ENCODE results near the gene MYH9. TPM values are rescaled to one million over a fixed set of nuclear protein-coding genes. Genes with fewer than 3 reads are reported as not detected.

Gene MYH9
- total and polyA plus RNA-seq, 2 experiments from 2014 or later = 58.4 to 233 TPM

DNA sequence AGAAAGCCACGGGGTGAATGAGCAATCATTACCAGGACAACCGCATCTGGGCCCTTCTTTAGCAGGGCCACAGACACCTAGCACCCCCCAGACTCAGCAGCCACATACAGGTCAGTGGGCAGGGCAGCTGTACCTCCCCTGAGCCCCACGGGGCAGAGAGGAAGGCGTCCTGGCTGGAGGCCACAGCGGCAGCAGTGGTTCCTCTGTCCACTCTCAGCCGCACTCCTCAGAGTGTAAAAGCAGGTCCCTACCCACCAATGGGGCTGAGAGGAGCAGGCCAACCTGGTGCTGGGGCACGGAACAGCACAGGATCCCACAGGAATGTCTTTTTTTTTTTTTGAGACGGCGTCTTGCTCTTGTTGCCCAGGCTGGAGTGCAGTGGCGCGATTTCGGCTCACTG is 69.3 kb downstream of the MYH9 start (continued):
- TF ChIP-seq, protein P1, sequence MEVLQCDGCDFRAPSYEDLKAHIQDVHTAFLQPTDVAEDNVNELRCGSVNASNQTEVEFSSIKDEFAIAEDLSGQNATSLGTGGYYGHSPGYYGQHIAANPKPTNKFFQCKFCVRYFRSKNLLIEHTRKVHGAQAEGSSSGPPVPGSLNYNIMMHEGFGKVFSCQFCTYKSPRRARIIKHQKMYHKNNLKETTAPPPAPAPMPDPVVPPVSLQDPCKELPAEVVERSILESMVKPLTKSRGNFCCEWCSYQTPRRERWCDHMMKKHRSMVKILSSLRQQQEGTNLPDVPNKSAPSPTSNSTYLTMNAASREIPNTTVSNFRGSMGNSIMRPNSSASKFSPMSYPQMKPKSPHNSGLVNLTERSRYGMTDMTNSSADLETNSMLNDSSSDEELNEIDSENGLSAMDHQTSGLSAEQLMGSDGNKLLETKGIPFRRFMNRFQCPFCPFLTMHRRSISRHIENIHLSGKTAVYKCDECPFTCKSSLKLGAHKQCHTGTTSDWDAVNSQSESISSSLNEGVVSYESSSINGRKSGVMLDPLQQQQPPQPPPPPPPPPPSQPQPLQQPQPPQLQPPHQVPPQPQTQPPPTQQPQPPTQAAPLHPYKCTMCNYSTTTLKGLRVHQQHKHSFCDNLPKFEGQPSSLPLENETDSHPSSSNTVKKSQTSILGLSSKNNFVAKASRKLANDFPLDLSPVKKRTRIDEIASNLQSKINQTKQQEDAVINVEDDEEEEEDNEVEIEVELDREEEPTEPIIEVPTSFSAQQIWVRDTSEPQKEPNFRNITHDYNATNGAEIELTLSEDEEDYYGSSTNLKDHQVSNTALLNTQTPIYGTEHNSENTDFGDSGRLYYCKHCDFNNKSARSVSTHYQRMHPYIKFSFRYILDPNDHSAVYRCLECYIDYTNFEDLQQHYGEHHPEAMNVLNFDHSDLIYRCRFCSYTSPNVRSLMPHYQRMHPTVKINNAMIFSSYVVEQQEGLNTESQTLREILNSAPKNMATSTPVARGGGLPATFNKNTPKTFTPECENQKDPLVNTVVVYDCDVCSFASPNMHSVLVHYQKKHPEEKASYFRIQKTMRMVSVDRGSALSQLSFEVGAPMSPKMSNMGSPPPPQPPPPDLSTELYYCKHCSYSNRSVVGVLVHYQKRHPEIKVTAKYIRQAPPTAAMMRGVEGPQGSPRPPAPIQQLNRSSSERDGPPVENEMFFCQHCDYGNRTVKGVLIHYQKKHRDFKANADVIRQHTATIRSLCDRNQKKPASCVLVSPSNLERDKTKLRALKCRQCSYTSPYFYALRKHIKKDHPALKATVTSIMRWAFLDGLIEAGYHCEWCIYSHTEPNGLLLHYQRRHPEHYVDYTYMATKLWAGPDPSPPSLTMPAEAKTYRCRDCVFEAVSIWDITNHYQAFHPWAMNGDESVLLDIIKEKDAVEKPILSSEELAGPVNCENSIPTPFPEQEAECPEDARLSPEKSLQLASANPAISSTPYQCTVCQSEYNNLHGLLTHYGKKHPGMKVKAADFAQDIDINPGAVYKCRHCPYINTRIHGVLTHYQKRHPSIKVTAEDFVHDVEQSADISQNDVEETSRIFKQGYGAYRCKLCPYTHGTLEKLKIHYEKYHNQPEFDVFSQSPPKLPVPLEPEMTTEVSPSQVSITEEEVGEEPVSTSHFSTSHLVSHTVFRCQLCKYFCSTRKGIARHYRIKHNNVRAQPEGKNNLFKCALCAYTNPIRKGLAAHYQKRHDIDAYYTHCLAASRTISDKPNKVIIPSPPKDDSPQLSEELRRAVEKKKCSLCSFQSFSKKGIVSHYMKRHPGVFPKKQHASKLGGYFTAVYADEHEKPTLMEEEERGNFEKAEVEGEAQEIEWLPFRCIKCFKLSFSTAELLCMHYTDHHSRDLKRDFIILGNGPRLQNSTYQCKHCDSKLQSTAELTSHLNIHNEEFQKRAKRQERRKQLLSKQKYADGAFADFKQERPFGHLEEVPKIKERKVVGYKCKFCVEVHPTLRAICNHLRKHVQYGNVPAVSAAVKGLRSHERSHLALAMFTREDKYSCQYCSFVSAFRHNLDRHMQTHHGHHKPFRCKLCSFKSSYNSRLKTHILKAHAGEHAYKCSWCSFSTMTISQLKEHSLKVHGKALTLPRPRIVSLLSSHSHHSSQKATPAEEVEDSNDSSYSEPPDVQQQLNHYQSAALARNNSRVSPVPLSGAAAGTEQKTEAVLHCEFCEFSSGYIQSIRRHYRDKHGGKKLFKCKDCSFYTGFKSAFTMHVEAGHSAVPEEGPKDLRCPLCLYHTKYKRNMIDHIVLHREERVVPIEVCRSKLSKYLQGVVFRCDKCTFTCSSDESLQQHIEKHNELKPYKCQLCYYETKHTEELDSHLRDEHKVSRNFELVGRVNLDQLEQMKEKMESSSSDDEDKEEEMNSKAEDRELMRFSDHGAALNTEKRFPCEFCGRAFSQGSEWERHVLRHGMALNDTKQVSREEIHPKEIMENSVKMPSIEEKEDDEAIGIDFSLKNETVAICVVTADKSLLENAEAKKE (CRISPR knock-in tag; IDR thresholded peaks at IDR 0.05) = no peak
- TF ChIP-seq, protein P2, sequence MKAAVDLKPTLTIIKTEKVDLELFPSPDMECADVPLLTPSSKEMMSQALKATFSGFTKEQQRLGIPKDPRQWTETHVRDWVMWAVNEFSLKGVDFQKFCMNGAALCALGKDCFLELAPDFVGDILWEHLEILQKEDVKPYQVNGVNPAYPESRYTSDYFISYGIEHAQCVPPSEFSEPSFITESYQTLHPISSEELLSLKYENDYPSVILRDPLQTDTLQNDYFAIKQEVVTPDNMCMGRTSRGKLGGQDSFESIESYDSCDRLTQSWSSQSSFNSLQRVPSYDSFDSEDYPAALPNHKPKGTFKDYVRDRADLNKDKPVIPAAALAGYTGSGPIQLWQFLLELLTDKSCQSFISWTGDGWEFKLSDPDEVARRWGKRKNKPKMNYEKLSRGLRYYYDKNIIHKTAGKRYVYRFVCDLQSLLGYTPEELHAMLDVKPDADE (IDR thresholded peaks at IDR 0.05) = no peak
- TF ChIP-seq NANOG (IDR thresholded peaks at IDR 0.05; ENCODE audit: borderline replicate concordance) (no peak), JUNB (IDR thresholded peaks at IDR 0.05; ENCODE audit: unreplicated experiment) (no peak), EZH2phosphoT487 (IDR thresholded peaks at IDR 0.05; ENCODE audit: unreplicated experiment) (no peak)
- TF ChIP-seq, protein P3, sequence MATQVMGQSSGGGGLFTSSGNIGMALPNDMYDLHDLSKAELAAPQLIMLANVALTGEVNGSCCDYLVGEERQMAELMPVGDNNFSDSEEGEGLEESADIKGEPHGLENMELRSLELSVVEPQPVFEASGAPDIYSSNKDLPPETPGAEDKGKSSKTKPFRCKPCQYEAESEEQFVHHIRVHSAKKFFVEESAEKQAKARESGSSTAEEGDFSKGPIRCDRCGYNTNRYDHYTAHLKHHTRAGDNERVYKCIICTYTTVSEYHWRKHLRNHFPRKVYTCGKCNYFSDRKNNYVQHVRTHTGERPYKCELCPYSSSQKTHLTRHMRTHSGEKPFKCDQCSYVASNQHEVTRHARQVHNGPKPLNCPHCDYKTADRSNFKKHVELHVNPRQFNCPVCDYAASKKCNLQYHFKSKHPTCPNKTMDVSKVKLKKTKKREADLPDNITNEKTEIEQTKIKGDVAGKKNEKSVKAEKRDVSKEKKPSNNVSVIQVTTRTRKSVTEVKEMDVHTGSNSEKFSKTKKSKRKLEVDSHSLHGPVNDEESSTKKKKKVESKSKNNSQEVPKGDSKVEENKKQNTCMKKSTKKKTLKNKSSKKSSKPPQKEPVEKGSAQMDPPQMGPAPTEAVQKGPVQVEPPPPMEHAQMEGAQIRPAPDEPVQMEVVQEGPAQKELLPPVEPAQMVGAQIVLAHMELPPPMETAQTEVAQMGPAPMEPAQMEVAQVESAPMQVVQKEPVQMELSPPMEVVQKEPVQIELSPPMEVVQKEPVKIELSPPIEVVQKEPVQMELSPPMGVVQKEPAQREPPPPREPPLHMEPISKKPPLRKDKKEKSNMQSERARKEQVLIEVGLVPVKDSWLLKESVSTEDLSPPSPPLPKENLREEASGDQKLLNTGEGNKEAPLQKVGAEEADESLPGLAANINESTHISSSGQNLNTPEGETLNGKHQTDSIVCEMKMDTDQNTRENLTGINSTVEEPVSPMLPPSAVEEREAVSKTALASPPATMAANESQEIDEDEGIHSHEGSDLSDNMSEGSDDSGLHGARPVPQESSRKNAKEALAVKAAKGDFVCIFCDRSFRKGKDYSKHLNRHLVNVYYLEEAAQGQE (IDR thresholded peaks at IDR 0.05; ENCODE audit: unreplicated experiment) = no peak
